HepG2 (cell line): ENCODE data around the gene SPDYE4. TPM values are rescaled to one million over a fixed set of nuclear protein-coding genes. Genes with fewer than 3 reads are reported as not detected.

ENCODE experiments used
- CREM ChIP-seq, 2 experiments: sonication (generic) in 1 of 2; formaldehyde crosslinking in 1 of 2; IDR thresholded peaks; 2 replicates each; pipeline versions ENCODE4 v1.4.0 to v1.6.1; 2016 to 2020; ENCODE audit warnings: antibody characterized with exemption in 1 of 2, mild to moderate bottlenecking in 1 of 2, missing genetic modification reagents in 1 of 2
- FOSL2 ChIP-seq: sonication (generic); formaldehyde crosslinking; IDR thresholded peaks from 2 replicates; pipeline ENCODE4 v1.4.0; 2020; ENCODE audit warnings: missing genetic modification reagents
- HMG20B ChIP-seq: conservative IDR thresholded peaks from 2 replicates; pipeline ENCODE4 v1.6.1; 2016; ENCODE audit warnings: missing genetic modification reagents, missing compliant biosample characterization
- HNRNPH1 ChIP-seq: fragments of 200-400 bp; formaldehyde crosslinking; optimal IDR thresholded peaks from 2 replicates; pipeline ENCODE3; 2017; ENCODE audit warnings: mild to moderate bottlenecking, low read depth, low read length
- KLF11 ChIP-seq: IDR thresholded peaks from 2 replicates; pipeline ENCODE4 v1.6.1; 2016; ENCODE audit warnings: missing compliant biosample characterization
- NR2F2 ChIP-seq: IDR thresholded peaks from 2 replicates; pipeline ENCODE4 v1.6.1; 2012; ENCODE audit warnings: low read depth, inconsistent platforms, borderline replicate concordance
- RARA ChIP-seq: IDR thresholded peaks from 2 replicates; pipeline ENCODE4 v1.6.1; 2016; ENCODE audit warnings: missing genetic modification reagents, missing compliant biosample characterization
- ZBTB7A ChIP-seq: sonication (generic); formaldehyde crosslinking; IDR thresholded peaks from 2 replicates; pipeline ENCODE4 v1.8.0; 2022; ENCODE audit warnings: mild to moderate bottlenecking, missing genetic modification reagents
- ZNF891 ChIP-seq: sonication (generic); formaldehyde crosslinking; IDR thresholded peaks from 2 replicates; pipeline ENCODE4 v1.5.0; 2020; ENCODE audit warnings: mild to moderate bottlenecking, missing genetic modification reagents
- polyA plus RNA-seq, 8 experiments: library from polyadenylated mRNA; depleted of rRNA in 3 of 8; stranded (reverse) in 7 of 8; unstranded in 1 of 8; fragments of >200 nt; fragmentation: Illumina TruSeq in 4 of 8; extraction: Trizol in 4 of 8; gene quantifications; 2 replicates each; pipeline versions ENCODE4 v1.2.1 to v1.2.3, GENCODE V29; 2011 to 2016; ENCODE audit warnings: low read depth in 4 of 8, missing spikeins in 1 of 8, mixed read lengths in 1 of 8; ENCODE audit not compliant: insufficient read depth in 1 of 8
- total RNA-seq, 5 experiments: library from RNA; depleted of rRNA; stranded (reverse); fragments of >200 nt; fragmentation: Illumina TruSeq; extraction: Trizol; gene quantifications; 2 replicates each; pipeline ENCODE4 v1.2.3, GENCODE V29; 2016; ENCODE audit warnings: low read depth in 1 of 5
- TF ChIP-seq, protein P1 (sequence below), 2 experiments: fragments of 450-650 bp in 1 of 2; sonication (generic) in 1 of 2; formaldehyde crosslinking in 1 of 2; IDR thresholded peaks; 2 replicates each; pipeline versions ENCODE4 v1.6.1 to v1.8.0; 2016 to 2022; ENCODE audit warnings: antibody characterized with exemption in 1 of 2, mild to moderate bottlenecking in 1 of 2, missing genetic modification reagents in 1 of 2
- TF ChIP-seq, protein P2 (sequence below): sonication (generic); formaldehyde crosslinking; IDR thresholded peaks from 2 replicates; pipeline ENCODE4 v1.5.0; 2020; ENCODE audit warnings: missing genetic modification reagents
- TF ChIP-seq, protein P3 (sequence below): sonication (generic); formaldehyde crosslinking; IDR thresholded peaks from 2 replicates; pipeline ENCODE4 v1.4.0; 2020; ENCODE audit warnings: mild to moderate bottlenecking, missing genetic modification reagents, borderline replicate concordance
- TF ChIP-seq, protein P4 (sequence below): IDR thresholded peaks from 2 replicates; pipeline ENCODE4 v1.6.1; 2016; ENCODE audit warnings: mild to moderate bottlenecking

SPDYE4 gene
- total and polyA plus RNA-seq, 2 of the 13 experiments (the other 11 are each of a cell fraction or from before 2014, with no cell fraction given), result not detected

DNA sequence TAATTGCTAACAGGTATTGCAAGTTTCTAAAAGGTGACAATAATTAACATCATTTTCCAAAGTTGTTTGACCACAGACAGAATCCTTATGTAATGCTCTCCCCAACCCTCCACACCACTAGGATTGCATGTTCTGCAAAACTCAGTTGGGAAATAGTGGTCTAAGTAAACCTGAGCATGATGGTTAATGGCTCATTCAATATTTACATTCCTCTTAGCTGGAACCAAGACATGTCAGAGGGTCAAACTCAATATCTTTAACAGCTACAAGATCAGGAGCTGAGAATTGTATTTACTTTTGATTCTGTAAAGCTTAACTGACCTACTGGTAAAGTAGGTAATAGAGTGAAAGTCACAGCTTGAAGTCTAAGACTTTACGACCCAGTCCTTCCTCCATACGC, 30.7 kb upstream of the SPDYE4 start (continued):
- TF ChIP-seq CREM (IDR thresholded peaks at IDR 0.05) (no peak), CREM (CRISPR knock-in tag; IDR thresholded peaks at IDR 0.05) (no peak), KLF11 (CRISPR knock-in tag) (no peak), NR2F2 (peak; percentile 93), HMG20B (peak; percentile 69; the same call in 1 of the 2 replicates), ZBTB7A (CRISPR knock-in tag) (no peak), HNRNPH1 (no peak), RARA (CRISPR knock-in tag) (peak; percentile 81), FOSL2 (0 out of 2 replicates have a peak, but pooled peaks have one; percentile 30), ZNF891 (no peak)
- TF ChIP-seq, protein P1, sequence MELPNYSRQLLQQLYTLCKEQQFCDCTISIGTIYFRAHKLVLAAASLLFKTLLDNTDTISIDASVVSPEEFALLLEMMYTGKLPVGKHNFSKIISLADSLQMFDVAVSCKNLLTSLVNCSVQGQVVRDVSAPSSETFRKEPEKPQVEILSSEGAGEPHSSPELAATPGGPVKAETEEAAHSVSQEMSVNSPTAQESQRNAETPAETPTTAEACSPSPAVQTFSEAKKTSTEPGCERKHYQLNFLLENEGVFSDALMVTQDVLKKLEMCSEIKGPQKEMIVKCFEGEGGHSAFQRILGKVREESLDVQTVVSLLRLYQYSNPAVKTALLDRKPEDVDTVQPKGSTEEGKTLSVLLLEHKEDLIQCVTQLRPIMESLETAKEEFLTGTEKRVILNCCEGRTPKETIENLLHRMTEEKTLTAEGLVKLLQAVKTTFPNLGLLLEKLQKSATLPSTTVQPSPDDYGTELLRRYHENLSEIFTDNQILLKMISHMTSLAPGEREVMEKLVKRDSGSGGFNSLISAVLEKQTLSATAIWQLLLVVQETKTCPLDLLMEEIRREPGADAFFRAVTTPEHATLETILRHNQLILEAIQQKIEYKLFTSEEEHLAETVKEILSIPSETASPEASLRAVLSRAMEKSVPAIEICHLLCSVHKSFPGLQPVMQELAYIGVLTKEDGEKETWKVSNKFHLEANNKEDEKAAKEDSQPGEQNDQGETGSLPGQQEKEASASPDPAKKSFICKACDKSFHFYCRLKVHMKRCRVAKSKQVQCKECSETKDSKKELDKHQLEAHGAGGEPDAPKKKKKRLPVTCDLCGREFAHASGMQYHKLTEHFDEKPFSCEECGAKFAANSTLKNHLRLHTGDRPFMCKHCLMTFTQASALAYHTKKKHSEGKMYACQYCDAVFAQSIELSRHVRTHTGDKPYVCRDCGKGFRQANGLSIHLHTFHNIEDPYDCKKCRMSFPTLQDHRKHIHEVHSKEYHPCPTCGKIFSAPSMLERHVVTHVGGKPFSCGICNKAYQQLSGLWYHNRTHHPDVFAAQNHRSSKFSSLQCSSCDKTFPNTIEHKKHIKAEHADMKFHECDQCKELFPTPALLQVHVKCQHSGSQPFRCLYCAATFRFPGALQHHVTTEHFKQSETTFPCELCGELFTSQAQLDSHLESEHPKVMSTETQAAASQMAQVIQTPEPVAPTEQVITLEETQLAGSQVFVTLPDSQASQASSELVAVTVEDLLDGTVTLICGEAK (IDR thresholded peaks at IDR 0.05), result no peak
- TF ChIP-seq, protein P1 (CRISPR knock-in tag; IDR thresholded peaks at IDR 0.05), result no peak
- TF ChIP-seq, protein P2, sequence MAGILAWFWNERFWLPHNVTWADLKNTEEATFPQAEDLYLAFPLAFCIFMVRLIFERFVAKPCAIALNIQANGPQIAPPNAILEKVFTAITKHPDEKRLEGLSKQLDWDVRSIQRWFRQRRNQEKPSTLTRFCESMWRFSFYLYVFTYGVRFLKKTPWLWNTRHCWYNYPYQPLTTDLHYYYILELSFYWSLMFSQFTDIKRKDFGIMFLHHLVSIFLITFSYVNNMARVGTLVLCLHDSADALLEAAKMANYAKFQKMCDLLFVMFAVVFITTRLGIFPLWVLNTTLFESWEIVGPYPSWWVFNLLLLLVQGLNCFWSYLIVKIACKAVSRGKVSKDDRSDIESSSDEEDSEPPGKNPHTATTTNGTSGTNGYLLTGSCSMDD (CRISPR knock-in tag), result no peak
- TF ChIP-seq, protein P3, sequence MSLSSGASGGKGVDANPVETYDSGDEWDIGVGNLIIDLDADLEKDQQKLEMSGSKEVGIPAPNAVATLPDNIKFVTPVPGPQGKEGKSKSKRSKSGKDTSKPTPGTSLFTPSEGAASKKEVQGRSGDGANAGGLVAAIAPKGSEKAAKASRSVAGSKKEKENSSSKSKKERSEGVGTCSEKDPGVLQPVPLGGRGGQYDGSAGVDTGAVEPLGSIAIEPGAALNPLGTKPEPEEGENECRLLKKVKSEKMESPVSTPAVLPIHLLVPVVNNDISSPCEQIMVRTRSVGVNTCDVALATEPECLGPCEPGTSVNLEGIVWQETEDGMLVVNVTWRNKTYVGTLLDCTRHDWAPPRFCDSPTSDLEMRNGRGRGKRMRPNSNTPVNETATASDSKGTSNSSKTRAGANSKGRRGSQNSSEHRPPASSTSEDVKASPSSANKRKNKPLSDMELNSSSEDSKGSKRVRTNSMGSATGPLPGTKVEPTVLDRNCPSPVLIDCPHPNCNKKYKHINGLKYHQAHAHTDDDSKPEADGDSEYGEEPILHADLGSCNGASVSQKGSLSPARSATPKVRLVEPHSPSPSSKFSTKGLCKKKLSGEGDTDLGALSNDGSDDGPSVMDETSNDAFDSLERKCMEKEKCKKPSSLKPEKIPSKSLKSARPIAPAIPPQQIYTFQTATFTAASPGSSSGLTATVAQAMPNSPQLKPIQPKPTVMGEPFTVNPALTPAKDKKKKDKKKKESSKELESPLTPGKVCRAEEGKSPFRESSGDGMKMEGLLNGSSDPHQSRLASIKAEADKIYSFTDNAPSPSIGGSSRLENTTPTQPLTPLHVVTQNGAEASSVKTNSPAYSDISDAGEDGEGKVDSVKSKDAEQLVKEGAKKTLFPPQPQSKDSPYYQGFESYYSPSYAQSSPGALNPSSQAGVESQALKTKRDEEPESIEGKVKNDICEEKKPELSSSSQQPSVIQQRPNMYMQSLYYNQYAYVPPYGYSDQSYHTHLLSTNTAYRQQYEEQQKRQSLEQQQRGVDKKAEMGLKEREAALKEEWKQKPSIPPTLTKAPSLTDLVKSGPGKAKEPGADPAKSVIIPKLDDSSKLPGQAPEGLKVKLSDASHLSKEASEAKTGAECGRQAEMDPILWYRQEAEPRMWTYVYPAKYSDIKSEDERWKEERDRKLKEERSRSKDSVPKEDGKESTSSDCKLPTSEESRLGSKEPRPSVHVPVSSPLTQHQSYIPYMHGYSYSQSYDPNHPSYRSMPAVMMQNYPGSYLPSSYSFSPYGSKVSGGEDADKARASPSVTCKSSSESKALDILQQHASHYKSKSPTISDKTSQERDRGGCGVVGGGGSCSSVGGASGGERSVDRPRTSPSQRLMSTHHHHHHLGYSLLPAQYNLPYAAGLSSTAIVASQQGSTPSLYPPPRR, result peak; percentile 95
- TF ChIP-seq, protein P4, sequence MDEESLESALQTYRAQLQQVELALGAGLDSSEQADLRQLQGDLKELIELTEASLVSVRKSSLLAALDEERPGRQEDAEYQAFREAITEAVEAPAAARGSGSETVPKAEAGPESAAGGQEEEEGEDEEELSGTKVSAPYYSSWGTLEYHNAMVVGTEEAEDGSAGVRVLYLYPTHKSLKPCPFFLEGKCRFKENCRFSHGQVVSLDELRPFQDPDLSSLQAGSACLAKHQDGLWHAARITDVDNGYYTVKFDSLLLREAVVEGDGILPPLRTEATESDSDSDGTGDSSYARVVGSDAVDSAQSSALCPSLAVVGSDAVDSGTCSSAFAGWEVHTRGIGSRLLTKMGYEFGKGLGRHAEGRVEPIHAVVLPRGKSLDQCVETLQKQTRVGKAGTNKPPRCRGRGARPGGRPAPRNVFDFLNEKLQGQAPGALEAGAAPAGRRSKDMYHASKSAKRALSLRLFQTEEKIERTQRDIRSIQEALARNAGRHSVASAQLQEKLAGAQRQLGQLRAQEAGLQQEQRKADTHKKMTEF (CRISPR knock-in tag), result no peak; the same call in 1 of the 2 replicates
